Activated CD8-positive, alpha-beta T cell treated with anti-CD3 and anti-CD28 coated beads for 36 hours (primary cell): ENCODE measurements around the gene MAP4K3. TPM values are rescaled to one million over a fixed set of nuclear protein-coding genes. Genes with fewer than 3 reads are reported as not detected.

Experiments
- ATAC-seq: fragments of 200-7000 bp; cut with Tn5 transposase; one replicate; pipeline ENCODE4 v1.10.0; 2021; ENCODE audit warnings: mild to moderate bottlenecking, moderate library complexity
- CTCF ChIA-PET: fragments of 350-600 bp; sonication (Branson Sonifier 250); formaldehyde crosslinking; loops from one replicate; lab custom pipeline; 2021; ENCODE audit warnings: antibody characterized with exemption; lab: Charles Lee
- POLR2A ChIA-PET: fragments of 350-600 bp; sonication (Branson Sonifier 250); formaldehyde crosslinking; loops from one replicate; lab custom pipeline; 2021; ENCODE audit warnings: antibody characterized with exemption; lab: Charles Lee
- DNase-seq: peaks from one replicate; pipeline ENCODE4 v3.0.0-alpha.2; 2020
- H3K27ac Mint-ChIP-seq: one replicate; pipeline ENCODE4 v1.8.0; 2021; ENCODE audit warnings: mild to moderate bottlenecking, mixed read lengths
- H3K27me3 Mint-ChIP-seq: one replicate; pipeline ENCODE4 v1.8.0; 2021; ENCODE audit warnings: mixed read lengths
- H3K36me3 Mint-ChIP-seq: one replicate; pipeline ENCODE4 v1.8.0; 2021; ENCODE audit warnings: low read depth, mixed read lengths
- H3K4me1 Mint-ChIP-seq: one replicate; pipeline ENCODE4 v1.8.0; 2021; ENCODE audit warnings: low read depth, mixed read lengths
- H3K4me3 Mint-ChIP-seq: one replicate; pipeline ENCODE4 v1.8.0; 2021; ENCODE audit warnings: mild to moderate bottlenecking, moderate library complexity, mixed read lengths
- H3K9me3 Mint-ChIP-seq: one replicate; pipeline ENCODE4 v1.8.0; 2021; ENCODE audit warnings: mixed read lengths
- CTCF ChIP-seq: fragments of 200-600 bp; IDR thresholded peaks from one replicate; pipeline ENCODE4 v1.8.0; 2022; ENCODE audit warnings: antibody characterized with exemption, mild to moderate bottlenecking
- intact Hi-C: fragments of 100-400 bp; cut with micrococcal nuclease; formaldehyde crosslinking; loops from one replicate; pipeline ENCODE4 v1.10.0; 2022
- total RNA-seq, 2 experiments: library from RNA; stranded (reverse); gene quantifications; one replicate each; pipeline ENCODE4 v1.2.3, GENCODE V29; 2021

The MAP4K3 gene
- total RNA-seq, 2 experiments from 2014 or later: 6.5 to 12.5 TPM

DNA sequence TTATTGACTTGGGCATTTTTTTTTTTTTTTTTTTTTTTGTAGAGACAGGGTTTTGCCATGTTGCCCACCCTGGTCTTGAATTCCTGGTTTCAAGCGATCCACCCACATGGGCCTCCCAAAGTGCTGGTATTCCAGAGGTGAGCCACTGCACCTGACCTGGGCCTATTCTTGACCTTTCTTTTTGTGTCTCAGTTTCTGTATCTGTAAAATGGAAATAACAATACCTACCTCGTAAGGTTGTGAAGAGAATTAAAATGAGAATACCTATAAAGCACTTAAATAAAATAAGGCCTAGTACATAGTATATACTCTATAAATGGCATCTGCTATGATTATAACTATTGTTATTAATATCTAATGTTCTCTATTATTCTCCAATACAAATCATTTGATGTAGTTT lies 15.7 kb downstream of the MAP4K3 start:
- H3K4me1 Mint-ChIP-seq: peaks cover 42% of the 10 kb centered on the region
- H3K36me3 Mint-ChIP-seq: no peaks in the 10 kb centered on the region
- H3K4me3 Mint-ChIP-seq: no peak overlapping the region
- no peak for ATAC-seq
- no peaks in the 10 kb centered on the region for H3K9me3 Mint-ChIP-seq
- no peak overlapping the region for H3K27ac Mint-ChIP-seq
- CTCF ChIA-PET: no interaction called here
- POLR2A ChIA-PET: interaction anchor here (0.6 kb wide), 1 partner anchor 19 kb away, joined by 3 read pairs; no protein-coding TSS in a partner anchor
- no peaks in the 10 kb centered on the region for H3K27me3 Mint-ChIP-seq
- no peak for TF ChIP-seq CTCF
- intact Hi-C loops: no loop called here
- DNase-seq: no peak

- TF ChIP-seq CTCF: no peak
- ChIA-PET POLR2A (interaction anchor here (0.6 to 1.4 kb wide), 2 partner anchors 17 to 559 kb away, joined by 3 read pairs; partner anchors contain the start of gene MAP4K3), CTCF (interaction anchor here (0.7 kb wide), 1 partner anchor 1039 kb away, joined by 3 read pairs; no protein-coding TSS in a partner anchor)
- H3K36me3 Mint-ChIP-seq: no peaks in the 10 kb centered on the region
- no peak overlapping the region for H3K27ac Mint-ChIP-seq
- DNase-seq: no peak
- H3K27me3 Mint-ChIP-seq: no peaks in the 10 kb centered on the region
- ATAC-seq: no peak
- no peaks in the 10 kb centered on the region for H3K9me3 Mint-ChIP-seq
- intact Hi-C loops: no loop called here
- H3K4me3 Mint-ChIP-seq: no peak overlapping the region
- H3K4me1 Mint-ChIP-seq: peaks cover 29% of the 10 kb centered on the region
Measured at GRCh38 chr2:39419282-39420223, 17.5 kb downstream of the MAP4K3 start.

DNA sequence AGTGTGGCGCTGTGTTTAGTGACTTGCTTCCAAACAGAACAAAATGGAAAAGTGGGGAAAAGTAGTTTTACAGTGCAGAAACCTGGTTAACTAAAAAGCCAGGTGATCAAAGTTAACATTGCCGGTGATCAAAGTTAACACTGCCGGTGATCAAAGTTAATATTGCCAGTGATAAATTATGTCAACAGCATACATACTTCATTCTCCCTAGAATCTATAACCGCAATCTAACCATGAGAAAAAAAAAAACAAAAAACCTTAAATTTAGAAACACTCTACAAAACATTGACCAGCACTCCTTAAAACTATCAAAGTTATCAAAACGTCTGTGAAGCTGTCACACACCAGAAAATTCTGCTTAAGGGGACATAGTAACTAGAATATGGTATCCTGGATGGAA lies 18.6 kb downstream of the MAP4K3 start:
- ChIA-PET POLR2A (interaction anchor here (0.6 to 1.4 kb wide), 2 partner anchors 18 to 22 kb away, joined by 3 read pairs; partner anchors contain the start of gene MAP4K3), CTCF (no interaction called here)
- no peak for ATAC-seq
- peaks cover 28% of the 10 kb centered on the region for H3K4me1 Mint-ChIP-seq
- no peak for DNase-seq
- intact Hi-C loops: no loop called here
- no peaks in the 10 kb centered on the region for H3K9me3 Mint-ChIP-seq
- H3K27me3 Mint-ChIP-seq: no peaks in the 10 kb centered on the region
- no peaks in the 10 kb centered on the region for H3K36me3 Mint-ChIP-seq
- TF ChIP-seq CTCF: no peak
- H3K27ac Mint-ChIP-seq: no peak overlapping the region
- no peak overlapping the region for H3K4me3 Mint-ChIP-seq

- H3K27ac Mint-ChIP-seq: no peak overlapping the region
- H3K36me3 Mint-ChIP-seq: no peaks in the 10 kb centered on the region
- no peaks in the 10 kb centered on the region for H3K9me3 Mint-ChIP-seq
- intact Hi-C loops: no loop called here
- no peak for ATAC-seq
- POLR2A ChIA-PET: no interaction called here
- peaks cover 34% of the 10 kb centered on the region for H3K4me1 Mint-ChIP-seq
- CTCF ChIA-PET: no interaction called here
- TF ChIP-seq CTCF: no peak
- H3K27me3 Mint-ChIP-seq: no peaks in the 10 kb centered on the region
- DNase-seq: no peak
- no peak overlapping the region for H3K4me3 Mint-ChIP-seq
Measured at GRCh38 chr2:39416140-39416539, 20.9 kb downstream of the MAP4K3 start.
